ENCODE results near the gene CD83.

DNA sequence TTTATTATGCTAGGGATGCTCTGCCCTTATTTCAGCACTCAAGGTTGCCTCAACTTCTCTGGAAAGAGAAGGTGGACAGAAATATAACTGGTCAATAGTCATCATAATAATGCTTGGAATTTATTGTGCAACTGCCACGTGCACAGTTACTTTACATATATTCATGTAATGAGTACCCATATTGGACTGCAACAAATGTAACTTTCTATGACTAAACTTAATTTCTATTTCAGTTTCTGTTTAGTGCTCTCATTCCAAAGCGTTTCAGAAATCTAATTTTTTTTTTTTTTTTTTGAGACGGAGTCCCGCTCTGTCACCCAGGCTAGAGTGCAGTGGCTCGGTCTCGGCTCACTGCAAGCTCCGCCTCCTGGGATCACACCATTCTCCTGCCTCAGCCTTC lies 28.3 kb upstream of the CD83 start:
- TF ChIP-seq, protein P1, sequence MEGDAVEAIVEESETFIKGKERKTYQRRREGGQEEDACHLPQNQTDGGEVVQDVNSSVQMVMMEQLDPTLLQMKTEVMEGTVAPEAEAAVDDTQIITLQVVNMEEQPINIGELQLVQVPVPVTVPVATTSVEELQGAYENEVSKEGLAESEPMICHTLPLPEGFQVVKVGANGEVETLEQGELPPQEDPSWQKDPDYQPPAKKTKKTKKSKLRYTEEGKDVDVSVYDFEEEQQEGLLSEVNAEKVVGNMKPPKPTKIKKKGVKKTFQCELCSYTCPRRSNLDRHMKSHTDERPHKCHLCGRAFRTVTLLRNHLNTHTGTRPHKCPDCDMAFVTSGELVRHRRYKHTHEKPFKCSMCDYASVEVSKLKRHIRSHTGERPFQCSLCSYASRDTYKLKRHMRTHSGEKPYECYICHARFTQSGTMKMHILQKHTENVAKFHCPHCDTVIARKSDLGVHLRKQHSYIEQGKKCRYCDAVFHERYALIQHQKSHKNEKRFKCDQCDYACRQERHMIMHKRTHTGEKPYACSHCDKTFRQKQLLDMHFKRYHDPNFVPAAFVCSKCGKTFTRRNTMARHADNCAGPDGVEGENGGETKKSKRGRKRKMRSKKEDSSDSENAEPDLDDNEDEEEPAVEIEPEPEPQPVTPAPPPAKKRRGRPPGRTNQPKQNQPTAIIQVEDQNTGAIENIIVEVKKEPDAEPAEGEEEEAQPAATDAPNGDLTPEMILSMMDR (IDR thresholded peaks at IDR 0.05; ENCODE audit: insufficient read depth, low read depth, low read length) = no peak
- TF ChIP-seq EZH2 (IDR thresholded peaks at IDR 0.05; ENCODE audit: insufficient read depth, low read length) = no peak
